ENCODE results near the gene RFXAP.

The RFXAP gene

DNA sequence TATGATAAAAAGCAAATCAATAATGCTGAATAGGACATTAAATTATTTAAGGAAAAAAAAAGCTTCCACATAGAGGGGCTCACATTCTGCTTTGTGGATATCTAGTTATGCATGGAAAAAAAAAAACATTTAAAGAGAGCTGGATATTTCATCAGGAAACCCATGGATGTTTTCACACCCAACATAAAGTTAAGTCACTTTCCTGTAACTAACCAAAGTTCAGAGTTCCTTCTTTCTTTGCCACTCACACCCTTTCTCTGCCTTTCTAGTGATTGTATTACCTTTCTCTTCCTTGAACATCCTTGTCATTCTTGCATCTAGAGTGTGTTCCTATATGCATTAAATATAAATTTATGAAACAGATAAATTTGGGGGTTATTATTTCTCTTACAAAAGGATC, 47.2 kb downstream of the RFXAP start:
- DNase-seq (ENCODE audit: low spot score), result no peak

DNA sequence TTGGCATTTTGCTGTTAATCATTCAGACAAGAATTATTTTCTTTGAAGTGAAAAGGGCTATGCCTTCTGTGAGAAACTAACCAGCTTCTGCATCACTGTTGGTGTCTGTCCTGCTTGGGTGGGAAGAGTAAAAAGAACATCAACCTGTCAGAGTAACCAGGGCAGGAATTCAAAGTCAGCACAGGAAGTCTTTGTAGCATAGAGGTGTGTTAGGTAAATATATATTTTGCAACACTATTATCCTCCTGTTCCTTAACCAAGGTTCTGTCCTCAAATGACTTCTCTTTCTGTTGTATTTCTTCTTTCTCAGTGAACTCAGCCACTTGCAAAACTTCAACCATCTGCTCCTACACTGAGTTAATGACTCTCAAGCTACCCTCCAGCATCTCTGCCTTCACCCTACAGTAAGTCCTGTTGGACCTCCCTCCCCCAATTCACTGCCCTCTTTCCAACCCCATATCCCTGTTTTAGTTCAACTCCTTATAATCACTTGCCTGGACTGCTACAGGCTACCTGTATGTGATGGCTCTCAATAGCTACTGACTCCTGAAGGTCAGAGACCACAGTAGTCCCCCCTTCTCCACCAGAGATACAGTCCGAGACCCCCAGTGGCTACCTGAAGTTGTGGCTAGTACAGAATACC, 51.1 kb downstream of the RFXAP start:
- no peak for DNase-seq (ENCODE audit: low spot score)

DNA sequence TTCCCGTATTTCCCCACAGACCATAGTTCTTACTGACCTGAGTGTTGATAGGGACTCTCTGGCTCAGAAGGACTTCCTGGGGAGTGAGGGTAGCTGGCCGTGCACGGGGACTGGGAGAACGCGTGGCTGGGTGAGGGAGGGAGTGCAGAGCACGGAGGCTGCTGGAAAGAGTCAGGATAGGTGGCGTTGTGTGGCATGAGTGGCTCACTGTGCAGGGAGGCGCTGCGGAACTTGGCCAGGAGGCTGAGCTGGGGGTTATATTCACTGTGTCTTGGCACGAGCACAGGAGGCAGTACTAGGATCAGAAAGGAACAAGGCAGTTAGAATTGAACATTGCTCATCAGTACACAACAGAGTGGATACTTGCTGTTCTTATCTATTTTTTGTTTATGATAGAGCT, 53.6 kb downstream of the RFXAP start:
- DNase-seq (ENCODE audit: low spot score), result no peak

DNA sequence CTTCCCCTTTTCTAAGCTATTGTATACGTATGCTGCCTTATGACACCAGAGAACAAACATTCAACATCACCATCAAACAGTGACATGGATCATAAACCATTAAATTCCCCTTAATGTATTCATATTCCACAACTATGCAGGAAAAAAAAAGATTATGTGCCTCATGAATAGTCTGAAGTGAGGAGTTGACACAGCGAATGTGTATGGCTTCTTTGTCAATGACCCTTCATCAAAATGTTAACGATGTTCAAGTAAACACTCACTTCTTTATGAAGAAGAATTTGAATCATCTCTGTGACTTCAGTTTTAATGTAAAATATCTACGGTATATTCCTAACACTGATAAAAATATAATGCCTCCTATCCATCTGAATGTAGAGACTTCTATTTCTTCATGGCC, 56.4 kb downstream of the RFXAP start:
- DNase-seq (ENCODE audit: low spot score), result no peak

DNA sequence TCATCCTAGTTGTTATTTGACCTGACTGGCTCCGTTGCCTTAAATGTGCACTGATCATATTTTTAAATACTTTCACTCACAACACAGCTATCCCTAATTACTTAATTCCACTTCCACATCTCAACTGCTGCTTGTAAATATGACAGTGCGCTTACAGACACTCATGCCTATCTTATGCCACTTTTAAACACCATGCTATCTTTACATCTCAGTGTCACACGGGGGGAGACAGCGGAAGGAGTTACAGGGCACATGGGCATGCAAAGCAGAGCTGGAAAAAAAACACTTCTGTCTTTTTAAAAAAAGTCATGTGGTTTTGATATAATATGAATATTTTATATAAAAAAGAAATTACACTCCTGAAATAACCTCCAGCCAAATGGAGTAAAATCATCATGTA, 56.9 kb downstream of the RFXAP start:
- no peak for DNase-seq (ENCODE audit: low spot score)
